ENCODE data around the gene ADAMTSL3. TPM values are rescaled to one million over a fixed set of nuclear protein-coding genes. Genes with fewer than 3 reads are reported as not detected.
"Not testable (repeated sequence)": the region's sequence is repeated elsewhere in the genome, so short reads cannot be mapped to it uniquely, and the experiment has no call there.

Gene ADAMTSL3
- total RNA-seq, 2 donors from 2014 or later: not detected

- H3K36me3 Mint-ChIP-seq; ATAC-seq; H3K9me3 Mint-ChIP-seq; DNase-seq (ENCODE audit: low spot score); H3K4me1 Mint-ChIP-seq (ENCODE audit: low read depth in 2 of 2); H3K27ac Mint-ChIP-seq; H3K4me3 Mint-ChIP-seq: not testable (repeated sequence)
- peaks cover 0 to 13% of the 10 kb centered on the region in 2 donors for H3K27me3 Mint-ChIP-seq
These were observed 395.6 kb downstream of the ADAMTSL3 start for GRCh38 chr15:84049480-84049879.

DNA sequence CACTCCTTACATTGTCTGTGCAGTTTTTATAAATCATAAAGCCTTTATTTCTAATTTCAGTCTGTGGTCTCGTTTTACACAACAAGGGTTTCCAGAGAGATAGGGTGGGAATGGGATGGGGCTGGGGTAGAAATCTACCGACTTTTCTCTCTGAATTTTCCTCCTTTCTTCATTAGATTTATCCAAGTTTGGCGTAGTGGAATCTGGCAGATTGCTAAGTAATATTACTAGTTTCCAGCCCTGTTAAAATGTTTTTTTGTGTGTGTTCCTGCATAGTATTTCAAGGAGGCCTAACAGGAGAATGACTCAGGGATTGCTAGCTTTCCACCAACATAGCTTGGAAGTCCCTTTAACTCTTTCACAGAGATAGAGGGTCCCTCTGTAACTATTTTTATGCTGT, 396.2 kb downstream of the ADAMTSL3 start:
- Mint-ChIP-seq H3K4me1 (ENCODE audit: low read depth in 2 of 2) (no peaks in the 10 kb centered on the region), H3K27ac (no peak overlapping the region), H3K9me3 (peaks cover 8% of the 10 kb centered on the region), H3K36me3 (peaks cover 8% of the 10 kb centered on the region), H3K4me3 (no peak overlapping the region), H3K27me3 (peaks cover 0 to 13% of the 10 kb centered on the region in 2 donors)
- ATAC-seq (no peak), DNase-seq (ENCODE audit: low spot score) (no peak)

- H3K4me3 Mint-ChIP-seq; H3K27ac Mint-ChIP-seq; ATAC-seq; H3K9me3 Mint-ChIP-seq; H3K36me3 Mint-ChIP-seq; DNase-seq (ENCODE audit: low spot score); H3K4me1 Mint-ChIP-seq (ENCODE audit: low read depth in 2 of 2): not testable (repeated sequence)
- H3K27me3 Mint-ChIP-seq: peaks cover 0 to 13% of the 10 kb centered on the region in 2 donors
These were observed 397.2 kb downstream of the ADAMTSL3 start for GRCh38 chr15:84051146-84051545.

DNA sequence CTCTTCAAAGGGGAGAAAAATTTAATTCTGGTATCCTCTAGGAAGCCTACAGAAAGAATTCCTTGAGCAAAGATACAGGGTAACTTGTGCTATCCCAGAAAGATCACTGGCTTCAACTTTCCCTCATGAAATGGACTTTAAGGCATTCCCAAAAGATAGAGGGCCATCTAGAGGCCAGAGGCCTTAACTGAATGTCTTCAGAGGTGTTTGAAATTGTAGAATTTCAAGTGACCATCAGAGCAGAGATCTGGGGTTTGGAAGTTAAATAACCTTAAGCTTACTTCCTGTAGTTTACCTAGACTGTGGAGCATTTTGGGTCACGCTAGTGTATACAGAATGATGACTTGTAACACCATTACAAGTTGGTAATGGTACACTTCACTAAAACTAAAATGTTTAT, 400.6 kb downstream of the ADAMTSL3 start:
- H3K4me3 Mint-ChIP-seq; H3K27ac Mint-ChIP-seq; H3K4me1 Mint-ChIP-seq (ENCODE audit: low read depth in 2 of 2); H3K9me3 Mint-ChIP-seq; ATAC-seq; DNase-seq (ENCODE audit: low spot score): not testable (repeated sequence)
- Mint-ChIP-seq H3K27me3 (peaks cover 3 to 15% of the 10 kb centered on the region in 2 donors), H3K36me3 (peaks cover 15% of the 10 kb centered on the region)

DNA sequence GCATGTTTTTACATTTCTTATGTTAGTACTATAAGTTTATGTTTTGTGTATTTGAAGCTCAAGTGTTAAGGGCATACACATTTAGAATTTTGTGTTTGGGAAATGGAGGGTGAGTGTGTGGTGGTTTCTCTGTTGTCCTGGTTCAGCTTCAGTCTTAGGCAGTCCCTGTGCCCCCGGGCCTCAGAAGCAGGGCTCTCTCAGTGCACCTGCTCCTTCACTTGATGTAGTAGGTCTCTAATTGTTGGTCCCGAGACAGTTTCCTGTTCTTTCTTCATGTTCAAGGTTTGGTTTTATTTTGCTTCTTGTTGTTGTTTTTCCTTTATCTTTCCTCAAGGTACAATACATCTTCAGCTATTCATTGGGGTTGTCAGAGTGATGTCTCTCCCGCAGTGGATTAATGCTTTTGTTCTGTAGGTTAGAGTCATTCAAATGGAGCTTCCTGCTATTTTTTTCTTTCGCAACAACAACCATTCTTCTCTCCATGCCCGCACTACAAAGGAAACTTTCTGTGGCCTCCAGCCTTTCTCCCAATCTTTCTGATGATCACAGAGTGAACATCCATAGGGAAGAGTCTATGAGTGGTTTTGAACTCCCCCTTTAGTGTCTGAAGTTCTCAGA, 403.9 kb downstream of the ADAMTSL3 start:
- DNase-seq (ENCODE audit: low spot score): no peak
- Mint-ChIP-seq H3K36me3 (peaks cover 15% of the 10 kb centered on the region), H3K27ac (no peak overlapping the region), H3K27me3 (peaks cover 4 to 13% of the 10 kb centered on the region in 2 donors), H3K4me1 (ENCODE audit: low read depth in 2 of 2) (no peaks in the 10 kb centered on the region), H3K4me3 (no peak overlapping the region), H3K9me3 (peaks cover 7% of the 10 kb centered on the region)
- ATAC-seq: no peak

- H3K4me3 Mint-ChIP-seq; H3K9me3 Mint-ChIP-seq; ATAC-seq; H3K27ac Mint-ChIP-seq; H3K4me1 Mint-ChIP-seq (ENCODE audit: low read depth in 2 of 2); DNase-seq (ENCODE audit: low spot score): not testable (repeated sequence)
- peaks cover 2 to 11% of the 10 kb centered on the region in 2 donors for H3K27me3 Mint-ChIP-seq
- H3K36me3 Mint-ChIP-seq: peaks cover 14% of the 10 kb centered on the region
These were observed 409.8 kb downstream of the ADAMTSL3 start for GRCh38 chr15:84063674-84064073.

DNA sequence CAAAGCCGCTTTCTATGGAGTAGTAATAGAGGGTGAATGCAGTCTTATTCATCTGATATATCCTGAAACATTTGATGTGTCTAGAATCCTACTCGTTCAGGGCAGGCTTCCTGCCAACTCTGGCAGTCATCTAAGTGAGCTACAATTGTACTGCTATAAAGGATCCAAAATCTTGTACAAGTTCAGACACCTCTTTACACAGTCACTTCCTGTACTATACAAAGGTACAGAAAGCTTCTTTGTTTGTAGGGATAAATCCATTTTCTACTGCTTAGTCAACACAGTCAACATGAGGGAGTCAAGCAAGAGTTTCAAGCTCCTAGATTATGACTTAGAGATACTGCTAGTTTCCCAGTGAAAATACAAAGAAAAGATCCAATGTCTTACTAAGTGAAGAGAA, 414.8 kb downstream of the ADAMTSL3 start:
- H3K27ac Mint-ChIP-seq; ATAC-seq; H3K9me3 Mint-ChIP-seq; H3K4me1 Mint-ChIP-seq (ENCODE audit: low read depth in 2 of 2); DNase-seq (ENCODE audit: low spot score); H3K4me3 Mint-ChIP-seq; H3K36me3 Mint-ChIP-seq: not testable (repeated sequence)
- peaks cover 8 to 25% of the 10 kb centered on the region in 2 donors for H3K27me3 Mint-ChIP-seq

DNA sequence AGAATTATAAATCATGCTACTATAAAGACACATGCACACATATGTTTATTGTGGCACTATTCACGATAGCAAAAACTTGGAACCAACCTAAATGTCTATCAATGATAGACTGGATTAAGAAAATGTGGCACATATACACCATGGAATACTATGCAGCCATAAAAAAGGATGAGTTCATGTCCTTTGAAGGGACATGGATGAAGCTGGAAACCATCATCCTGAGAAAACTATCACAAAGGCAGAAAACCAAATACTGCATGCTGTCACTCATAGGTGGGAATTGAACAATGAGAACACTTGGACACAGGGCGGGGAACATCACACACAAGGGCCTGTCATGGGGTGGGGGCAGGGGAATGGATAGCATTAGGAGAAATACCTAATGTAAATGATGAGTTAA, 424.1 kb downstream of the ADAMTSL3 start:
- not testable (repeated sequence) for H3K9me3 Mint-ChIP-seq; H3K4me3 Mint-ChIP-seq; H3K27ac Mint-ChIP-seq; ATAC-seq; H3K36me3 Mint-ChIP-seq; DNase-seq (ENCODE audit: low spot score); H3K4me1 Mint-ChIP-seq (ENCODE audit: low read depth in 2 of 2)
- H3K27me3 Mint-ChIP-seq: peaks cover 48 to 80% of the 10 kb centered on the region in 2 donors

- peak overlapping the region; percentile 74 for H3K4me3 Mint-ChIP-seq
- DNase-seq (ENCODE audit: low spot score); H3K4me1 Mint-ChIP-seq (ENCODE audit: low read depth in 2 of 2); H3K36me3 Mint-ChIP-seq; H3K27ac Mint-ChIP-seq; H3K9me3 Mint-ChIP-seq; ATAC-seq: not testable (repeated sequence)
- peaks cover 48 to 71% of the 10 kb centered on the region in 2 donors for H3K27me3 Mint-ChIP-seq
These were observed 425.5 kb downstream of the ADAMTSL3 start for GRCh38 chr15:84079325-84079884.

- peak; percentile 60 for DNase-seq (ENCODE audit: low spot score)
- peak overlapping the region; percentile 74 for H3K4me3 Mint-ChIP-seq
- H3K27ac Mint-ChIP-seq: no peak overlapping the region
- H3K4me1 Mint-ChIP-seq (ENCODE audit: low read depth in 2 of 2): peaks cover 0 to 9% of the 10 kb centered on the region in 2 donors
- H3K36me3 Mint-ChIP-seq: peaks cover 4% of the 10 kb centered on the region
- H3K9me3 Mint-ChIP-seq: no peaks in the 10 kb centered on the region
- peaks cover 42 to 69% of the 10 kb centered on the region in 2 donors for H3K27me3 Mint-ChIP-seq
- ATAC-seq: peak; percentile 81 to 83
These were observed 426.2 kb downstream of the ADAMTSL3 start for GRCh38 chr15:84079885-84080777.

- not testable (repeated sequence) for H3K36me3 Mint-ChIP-seq; H3K27ac Mint-ChIP-seq; H3K9me3 Mint-ChIP-seq; ATAC-seq; H3K4me1 Mint-ChIP-seq (ENCODE audit: low read depth in 2 of 2); DNase-seq (ENCODE audit: low spot score)
- Mint-ChIP-seq H3K4me3 (peak overlapping the region; percentile 74), H3K27me3 (peaks cover 42 to 66% of the 10 kb centered on the region in 2 donors)
These were observed 426.8 kb downstream of the ADAMTSL3 start for GRCh38 chr15:84080778-84081084.

- H3K27ac Mint-ChIP-seq: no peak overlapping the region
- ATAC-seq: no peak
- H3K36me3 Mint-ChIP-seq: peaks cover 4% of the 10 kb centered on the region
- H3K4me1 Mint-ChIP-seq (ENCODE audit: low read depth in 2 of 2): peaks cover 0 to 9% of the 10 kb centered on the region in 2 donors
- no peak for DNase-seq (ENCODE audit: low spot score)
- peaks cover 37 to 60% of the 10 kb centered on the region in 2 donors for H3K27me3 Mint-ChIP-seq
- no peak overlapping the region for H3K4me3 Mint-ChIP-seq
- no peaks in the 10 kb centered on the region for H3K9me3 Mint-ChIP-seq
These were observed 427.7 kb downstream of the ADAMTSL3 start for GRCh38 chr15:84081391-84082168.

- H3K27me3 Mint-ChIP-seq: peaks cover 32 to 53% of the 10 kb centered on the region in 2 donors
These were observed 428.8 kb downstream of the ADAMTSL3 start for GRCh38 chr15:84082739-84083138.

More at GRCh38 chr15:84082739-84083138, 428.8 kb downstream of the ADAMTSL3 start:
- Mint-ChIP-seq H3K4me3 (no peak overlapping the region), H3K9me3 (no peaks in the 10 kb centered on the region), H3K4me1 (ENCODE audit: low read depth in 2 of 2) (peaks cover 0 to 9% of the 10 kb centered on the region in 2 donors), H3K27ac (no peak overlapping the region), H3K36me3 (peaks cover 4% of the 10 kb centered on the region)
- ATAC-seq (no peak), DNase-seq (ENCODE audit: low spot score) (no peak)
